Measurements from ENCODE around the gene LYAR.
"Not testable (repeated sequence)": the region's sequence is repeated elsewhere in the genome, so short reads cannot be mapped to it uniquely, and the experiment has no call there.

LYAR gene

DNA sequence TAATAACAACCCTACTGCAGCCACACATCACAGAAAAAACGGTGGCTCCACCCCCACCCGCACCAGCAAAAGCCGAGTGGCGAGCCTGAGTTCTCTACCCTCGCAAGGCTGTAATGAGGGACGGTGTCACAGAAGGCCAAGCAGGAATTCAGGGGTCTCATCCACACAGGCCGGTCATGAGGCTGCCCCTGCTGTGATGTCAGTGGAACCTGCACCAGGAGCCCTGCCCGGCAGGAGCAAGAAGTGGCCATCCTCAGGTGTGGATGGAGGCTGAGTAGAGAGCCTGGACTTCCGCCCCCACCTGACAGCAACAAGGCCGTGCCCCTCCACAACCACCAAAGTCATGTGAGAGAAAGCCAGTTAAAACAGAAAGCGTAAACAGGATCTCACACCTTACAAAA is 20.6 kb downstream of the LYAR start:
- in situ Hi-C loops (cut with MboI; ENCODE audit: low sequenced_read_pairs) = no loop called here

DNA sequence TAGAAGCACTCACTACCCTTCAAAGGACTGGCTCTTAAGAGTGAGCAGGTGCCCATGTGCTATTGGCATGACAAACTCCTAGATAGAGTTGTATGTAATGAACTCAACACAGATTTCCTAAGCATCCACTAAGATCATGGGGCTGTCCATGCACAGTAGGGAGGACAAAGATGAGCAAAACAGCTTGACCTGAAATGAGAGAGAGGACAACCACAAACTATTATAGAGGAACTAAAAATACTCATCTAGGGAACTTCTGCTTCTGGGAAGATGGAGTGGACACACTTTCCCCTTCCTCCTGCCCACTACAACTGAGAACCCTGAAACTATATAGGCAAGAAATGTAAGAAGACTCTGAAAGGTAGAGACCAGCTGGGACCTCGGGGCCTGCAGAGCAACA is 21.2 kb downstream of the LYAR start:
- in situ Hi-C loops (cut with MboI; ENCODE audit: low sequenced_read_pairs) = no loop called here

DNA sequence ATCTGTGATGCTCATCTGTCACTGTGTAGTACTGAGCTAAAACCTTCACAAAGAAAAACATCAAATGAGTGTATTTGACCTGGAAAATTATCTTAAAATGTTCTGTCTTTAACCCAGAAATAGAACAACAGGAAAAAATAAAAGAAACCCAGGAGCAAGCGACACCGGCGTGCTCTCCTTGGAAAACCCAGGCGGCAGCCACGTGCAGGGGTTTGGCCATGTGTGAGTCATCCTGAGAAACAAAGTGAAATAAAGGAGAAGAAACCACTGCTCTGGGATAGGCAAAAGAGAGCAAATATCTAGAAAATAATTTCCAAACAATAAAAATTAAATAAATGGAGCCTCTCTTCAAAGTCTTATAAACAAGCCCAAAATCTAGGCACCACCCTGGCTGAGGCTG is 22.0 kb downstream of the LYAR start:
- in situ Hi-C loops (cut with MboI; ENCODE audit: low sequenced_read_pairs) = no loop called here

DNA sequence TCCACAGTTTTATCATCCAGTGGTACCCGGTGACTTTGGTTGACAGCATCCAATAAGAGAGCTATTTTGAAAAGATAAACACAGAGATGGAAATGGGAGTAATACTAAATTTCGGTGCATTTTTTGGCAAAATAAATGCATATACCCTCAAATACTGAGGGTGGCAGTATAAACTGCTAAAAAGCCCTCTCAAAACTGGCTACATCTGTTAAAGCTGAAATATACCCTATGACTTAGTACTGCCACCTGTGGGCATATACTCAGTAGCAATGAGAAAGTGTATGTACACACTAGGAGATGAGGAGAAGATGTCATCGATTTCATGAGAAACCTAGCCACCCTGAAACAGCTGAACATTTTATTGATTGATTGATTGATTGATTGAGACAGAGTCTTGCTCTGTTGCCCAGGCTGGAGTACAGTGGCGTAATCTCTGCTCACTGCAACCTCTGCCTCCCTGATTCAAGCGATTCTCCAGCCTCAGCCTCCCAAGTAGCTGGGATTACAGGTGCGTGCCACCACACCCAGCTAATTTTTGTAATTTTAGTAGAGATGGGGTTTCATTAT is 29.7 kb downstream of the LYAR start:
- in situ Hi-C loops (cut with MboI; ENCODE audit: low sequenced_read_pairs) = no loop called here

DNA sequence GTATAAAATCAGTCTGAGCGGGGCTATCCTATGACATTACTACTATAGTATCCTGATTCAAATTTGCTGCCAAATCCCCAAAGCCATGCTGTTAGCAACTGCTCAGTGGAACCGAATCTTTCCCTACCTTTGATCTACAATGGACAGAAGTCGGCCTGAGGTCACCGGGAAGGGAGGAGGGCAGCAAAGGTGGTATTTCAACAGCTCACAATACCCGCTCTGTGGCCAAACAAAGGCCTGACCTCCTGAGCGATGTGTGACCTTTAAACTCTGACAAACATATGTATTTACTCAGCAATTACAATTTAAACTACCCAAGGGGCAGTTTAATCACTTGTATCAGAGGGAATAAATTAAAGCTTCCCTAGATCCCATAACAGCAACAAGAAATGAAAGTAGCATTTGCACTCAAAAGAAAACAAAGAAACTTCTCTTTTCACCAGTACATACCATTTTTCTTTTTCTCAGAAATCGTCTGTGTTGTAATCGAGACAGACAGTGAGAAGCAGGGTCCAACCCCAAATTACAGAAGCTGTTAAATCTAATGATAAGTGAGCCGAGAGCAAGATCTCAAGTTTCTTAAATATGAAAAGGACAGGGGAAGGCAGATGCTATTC is 30.4 kb downstream of the LYAR start:
- in situ Hi-C loops (cut with MboI; ENCODE audit: low sequenced_read_pairs) = no loop called here

DNA sequence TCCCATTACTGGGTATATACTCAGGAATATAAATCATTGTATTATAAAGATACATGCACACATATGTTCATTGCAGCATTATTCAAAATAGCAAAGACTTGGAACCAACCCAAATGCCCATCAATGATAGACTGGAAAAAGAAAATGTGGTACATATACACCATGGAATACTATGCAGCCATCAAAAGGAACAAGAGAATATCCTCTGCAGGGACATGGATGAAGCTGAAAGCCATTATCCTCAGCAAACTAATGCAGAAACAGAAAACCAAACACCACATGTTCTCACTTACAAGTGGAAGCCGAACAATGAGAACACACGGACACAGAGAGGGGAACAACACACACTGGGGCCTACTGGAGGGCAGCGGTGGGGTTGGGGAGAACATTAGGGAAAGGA is 32.2 kb downstream of the LYAR start:
- in situ Hi-C loops (cut with MboI; ENCODE audit: low sequenced_read_pairs) = not testable (repeated sequence)

DNA sequence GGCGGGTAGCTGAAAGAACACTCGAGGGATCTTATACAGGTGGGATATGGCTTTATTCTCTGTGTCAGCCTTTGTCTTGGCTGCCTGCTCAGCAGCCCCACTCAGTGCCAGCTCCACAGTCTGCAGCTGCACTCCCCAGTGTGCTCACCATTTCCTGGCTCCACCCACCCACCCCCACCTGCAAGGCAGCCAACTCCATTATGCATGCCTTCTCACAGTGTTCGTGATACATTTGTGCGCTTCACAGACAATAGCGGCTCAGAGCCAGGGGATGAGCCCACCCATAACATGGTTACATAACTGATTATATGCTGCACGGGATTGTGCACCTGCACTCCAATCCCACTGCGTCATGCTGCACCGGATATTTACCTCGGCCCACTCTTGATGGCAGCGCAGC is 33.2 kb downstream of the LYAR start:
- in situ Hi-C loops (cut with MboI; ENCODE audit: low sequenced_read_pairs) = no loop called here

DNA sequence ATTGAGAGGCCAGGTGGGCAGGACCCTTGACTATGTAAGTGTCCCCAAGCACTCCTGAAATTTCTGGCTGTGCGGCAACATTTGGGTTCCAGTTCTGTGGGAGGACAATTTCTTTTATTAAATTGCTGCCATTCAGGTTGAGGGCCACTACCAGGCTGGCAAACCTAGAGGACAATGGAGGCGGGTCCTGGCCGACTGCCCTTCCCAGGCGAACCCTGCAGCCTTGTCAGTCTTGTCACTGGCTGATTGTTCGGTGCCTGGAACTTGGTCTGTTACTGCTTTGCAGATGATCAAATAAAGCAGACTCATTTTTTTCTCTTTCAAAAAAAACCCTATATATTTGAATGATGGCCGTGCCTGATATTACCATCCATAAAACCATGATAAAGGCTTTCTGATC is 35.3 kb downstream of the LYAR start:
- in situ Hi-C loops (cut with MboI; ENCODE audit: low sequenced_read_pairs) = no loop called here

DNA sequence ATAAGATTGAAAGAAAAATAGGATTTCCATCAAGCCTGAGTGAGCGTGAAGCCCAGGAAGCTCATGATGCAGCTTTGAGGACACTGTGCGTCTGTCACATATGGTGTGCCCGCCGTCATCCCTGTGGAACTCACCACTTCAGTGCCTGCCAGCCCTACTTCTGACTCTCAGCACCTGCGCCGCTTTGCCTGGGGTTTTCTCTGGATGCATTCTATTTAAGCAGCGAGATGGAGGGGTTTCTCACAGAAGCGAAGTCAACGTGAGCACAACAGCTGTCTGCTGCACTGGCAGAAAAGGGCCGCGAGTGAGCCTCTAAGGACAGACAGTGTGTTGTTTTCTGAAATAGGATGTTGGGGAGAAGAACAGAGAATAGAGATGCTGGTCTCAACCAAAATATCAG is 35.8 kb downstream of the LYAR start:
- in situ Hi-C loops (cut with MboI; ENCODE audit: low sequenced_read_pairs) = no loop called here

DNA sequence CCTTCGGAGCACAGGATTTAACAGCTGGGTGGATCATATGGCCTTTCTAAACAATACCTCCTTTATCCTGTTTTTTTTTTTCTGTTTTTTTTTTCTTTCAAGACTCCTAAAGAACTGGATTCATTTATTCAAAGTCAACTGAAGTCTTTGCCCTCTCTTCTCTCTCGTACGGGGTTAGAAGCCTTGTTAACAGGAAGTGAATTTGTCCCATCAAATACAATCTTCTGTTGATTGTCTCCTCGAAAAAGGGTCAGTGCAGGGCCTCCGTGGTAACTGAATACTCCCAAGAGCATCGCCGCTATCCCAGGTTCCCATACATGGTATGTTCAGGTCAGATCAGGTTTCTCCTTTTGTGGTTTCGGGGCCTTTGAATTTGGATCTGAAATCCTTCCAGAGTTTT is 40.1 kb downstream of the LYAR start:
- in situ Hi-C loops (cut with MboI; ENCODE audit: low sequenced_read_pairs) = no loop called here

DNA sequence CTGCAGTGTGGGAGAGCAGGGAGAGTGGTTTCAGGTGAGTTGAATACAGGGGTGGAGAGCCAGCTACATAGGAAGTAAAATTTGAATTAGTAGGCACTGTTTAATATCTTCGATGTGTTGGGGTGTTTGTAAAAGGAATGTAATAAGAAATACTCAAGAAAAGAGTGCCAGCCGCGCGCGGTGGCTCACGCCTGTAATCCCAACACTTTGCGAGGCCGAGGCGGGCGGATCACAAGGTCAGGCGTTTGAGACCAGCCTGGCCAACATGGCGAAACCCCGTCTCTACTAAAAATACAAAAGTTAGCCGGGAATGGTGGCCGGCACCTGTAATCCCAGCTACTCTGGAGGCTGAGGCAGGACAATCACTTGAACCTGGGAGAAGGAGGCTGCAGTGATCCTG is 40.6 kb downstream of the LYAR start:
- in situ Hi-C loops (cut with MboI; ENCODE audit: low sequenced_read_pairs) = not testable (repeated sequence)

DNA sequence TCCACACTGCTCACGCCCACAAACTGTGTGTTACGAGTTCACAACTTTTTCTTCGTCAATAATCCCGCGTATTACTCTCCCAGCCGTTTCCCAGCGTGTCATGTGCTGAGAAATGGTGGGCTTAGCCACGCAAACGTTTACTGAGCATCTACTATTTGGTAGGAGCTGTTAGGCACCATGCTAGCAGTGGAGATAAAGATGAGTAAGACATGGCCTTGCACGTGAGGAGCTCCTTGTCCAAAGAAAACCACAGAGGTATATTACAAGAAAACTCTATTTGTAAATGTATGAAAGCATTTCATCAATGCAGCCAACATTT is 41.1 kb downstream of the LYAR start:
- in situ Hi-C loops (cut with MboI; ENCODE audit: low sequenced_read_pairs) = no loop called here

DNA sequence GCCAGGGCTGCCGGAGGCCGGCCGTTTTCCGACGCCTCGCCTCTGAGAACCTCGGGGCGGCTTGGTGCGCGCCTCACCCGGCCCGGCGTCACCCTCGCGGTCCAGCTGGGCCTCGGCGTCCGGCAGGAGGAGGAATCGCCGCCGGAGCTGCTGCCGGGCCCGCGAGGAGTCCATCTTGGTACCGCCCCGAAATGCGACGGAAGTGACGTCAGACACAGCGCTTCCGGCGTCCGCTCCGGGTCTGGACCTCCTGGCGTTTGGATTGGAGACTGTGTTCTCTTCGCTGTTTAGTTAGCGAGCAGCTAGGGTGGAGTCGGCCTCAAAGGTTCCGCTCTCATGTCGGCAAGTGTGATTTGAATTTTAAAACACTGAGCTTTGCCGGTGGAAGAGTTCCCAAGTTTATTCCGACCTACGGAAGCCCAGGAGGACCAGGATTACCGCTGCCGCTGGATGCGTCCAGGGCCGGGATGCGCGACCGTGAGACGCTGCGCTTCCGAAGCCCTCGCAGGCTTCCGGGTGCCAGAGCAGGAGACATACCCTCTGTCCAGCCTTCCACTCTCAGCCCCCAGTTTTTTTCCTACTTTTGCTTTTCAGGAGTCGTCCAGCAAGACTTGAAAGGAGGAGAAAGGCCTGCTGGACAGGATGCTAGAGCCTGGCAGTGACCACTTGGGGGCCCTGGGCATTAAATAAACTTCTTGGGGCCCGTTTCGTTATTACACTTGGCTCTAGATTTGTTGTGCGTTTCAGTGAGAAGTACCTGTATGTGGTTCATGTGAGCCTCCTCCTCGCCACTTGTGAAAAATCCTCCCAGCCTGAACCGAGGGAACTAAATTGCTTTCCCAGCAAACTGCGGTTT is 41.7 kb downstream of the LYAR start, which contains the start of gene TMEM128:
Gene TMEM128 (minus strand): TSS at position 195 of the 856 bp plus-strand sequence. CDS start 21 bp downstream, at position 174.
- in situ Hi-C loops (cut with MboI; ENCODE audit: low sequenced_read_pairs) = no loop called here

DNA sequence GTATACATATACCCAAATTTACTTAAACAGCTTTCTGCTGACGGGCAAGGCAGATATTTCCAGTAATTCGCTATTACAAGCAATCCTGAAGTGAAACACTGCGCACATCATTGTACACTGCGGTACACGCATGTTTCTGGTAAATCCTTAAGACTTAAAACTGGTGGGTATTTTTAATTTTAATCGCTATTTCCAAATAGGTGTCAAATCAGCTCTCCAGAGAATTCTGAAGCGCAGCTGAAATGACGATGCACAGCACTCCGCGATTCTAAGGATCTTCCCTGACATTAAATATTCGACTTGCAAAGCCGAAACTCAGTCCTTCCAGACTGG is 42.3 kb downstream of the LYAR start:
- in situ Hi-C loops (cut with MboI; ENCODE audit: low sequenced_read_pairs) = no loop called here

DNA sequence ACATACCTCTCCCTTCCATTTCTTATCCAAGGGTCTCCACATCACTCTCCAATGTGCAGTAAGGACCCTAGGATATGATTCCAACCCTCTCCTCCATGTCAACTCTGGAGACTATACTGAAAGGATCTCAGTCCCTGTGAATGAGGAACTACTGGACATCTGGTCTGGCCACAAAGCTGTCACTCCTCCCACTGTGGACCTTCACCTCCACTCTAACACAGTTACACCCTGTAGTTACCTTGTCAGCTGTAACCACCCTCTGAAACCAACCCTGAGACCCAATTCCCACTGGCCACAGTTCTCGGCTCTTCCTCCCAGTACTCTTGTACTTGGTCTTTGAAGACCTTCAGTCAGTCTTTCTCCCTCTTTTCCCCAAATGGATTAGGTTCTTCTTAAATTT is 44.8 kb downstream of the LYAR start:
- in situ Hi-C loops (cut with MboI; ENCODE audit: low sequenced_read_pairs) = no loop called here

DNA sequence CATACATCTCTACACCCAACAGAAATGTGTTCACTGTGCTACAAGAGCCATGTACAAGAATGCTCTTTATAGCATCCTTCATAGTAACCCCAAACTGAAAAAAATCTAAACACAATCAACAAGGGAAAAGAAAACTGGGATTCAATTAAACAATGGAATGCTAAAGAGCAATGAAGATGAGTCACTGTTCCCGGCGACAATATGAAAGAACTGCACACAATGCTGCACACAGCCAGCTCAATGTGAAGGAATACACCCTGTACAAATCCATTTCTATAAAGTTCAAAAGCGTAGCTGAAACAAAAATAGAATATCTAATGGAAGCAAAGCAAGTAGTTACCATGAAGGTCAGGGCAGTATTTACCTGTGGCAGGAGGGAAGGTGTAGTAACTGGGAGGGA is 50.4 kb downstream of the LYAR start:
- in situ Hi-C loops (cut with MboI; ENCODE audit: low sequenced_read_pairs) = not testable (repeated sequence)

DNA sequence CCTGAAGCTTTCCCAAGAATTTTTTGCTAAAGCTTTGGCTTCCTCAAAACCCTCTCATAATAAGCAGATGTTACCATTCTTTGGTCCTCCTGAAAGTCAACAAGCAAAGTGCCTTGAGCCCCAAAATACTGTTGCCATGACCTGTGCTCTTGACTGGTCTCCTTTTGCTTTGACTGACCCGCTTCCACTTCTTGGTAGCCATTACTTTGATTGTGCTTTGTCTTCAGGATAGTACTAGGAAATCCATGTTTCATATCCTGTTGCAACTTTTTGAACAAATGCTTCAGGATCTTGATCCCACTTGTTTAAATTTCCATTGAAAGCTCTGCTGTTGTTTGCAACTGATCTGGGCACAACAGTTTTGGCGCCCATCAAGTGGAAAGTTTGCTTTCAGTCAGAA is 56.3 kb downstream of the LYAR start:
- in situ Hi-C loops (cut with MboI; ENCODE audit: low sequenced_read_pairs) = no loop called here

DNA sequence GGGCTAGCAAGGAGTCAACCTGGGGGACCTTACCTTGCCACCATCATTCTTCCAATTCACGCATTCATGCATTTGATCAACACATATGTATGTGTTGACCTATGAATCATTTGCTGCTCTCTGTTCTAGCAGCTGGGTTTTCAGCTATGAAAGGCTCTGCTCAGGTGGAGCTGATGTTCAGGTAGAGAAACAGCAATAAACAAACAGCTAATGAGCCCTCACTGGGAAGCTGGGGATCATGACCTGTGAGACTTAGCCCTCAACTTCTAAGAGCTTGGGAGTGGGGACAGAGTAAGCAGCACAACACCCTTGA is 61.6 kb downstream of the LYAR start:
- in situ Hi-C loops (cut with MboI; ENCODE audit: low sequenced_read_pairs) = no loop called here

DNA sequence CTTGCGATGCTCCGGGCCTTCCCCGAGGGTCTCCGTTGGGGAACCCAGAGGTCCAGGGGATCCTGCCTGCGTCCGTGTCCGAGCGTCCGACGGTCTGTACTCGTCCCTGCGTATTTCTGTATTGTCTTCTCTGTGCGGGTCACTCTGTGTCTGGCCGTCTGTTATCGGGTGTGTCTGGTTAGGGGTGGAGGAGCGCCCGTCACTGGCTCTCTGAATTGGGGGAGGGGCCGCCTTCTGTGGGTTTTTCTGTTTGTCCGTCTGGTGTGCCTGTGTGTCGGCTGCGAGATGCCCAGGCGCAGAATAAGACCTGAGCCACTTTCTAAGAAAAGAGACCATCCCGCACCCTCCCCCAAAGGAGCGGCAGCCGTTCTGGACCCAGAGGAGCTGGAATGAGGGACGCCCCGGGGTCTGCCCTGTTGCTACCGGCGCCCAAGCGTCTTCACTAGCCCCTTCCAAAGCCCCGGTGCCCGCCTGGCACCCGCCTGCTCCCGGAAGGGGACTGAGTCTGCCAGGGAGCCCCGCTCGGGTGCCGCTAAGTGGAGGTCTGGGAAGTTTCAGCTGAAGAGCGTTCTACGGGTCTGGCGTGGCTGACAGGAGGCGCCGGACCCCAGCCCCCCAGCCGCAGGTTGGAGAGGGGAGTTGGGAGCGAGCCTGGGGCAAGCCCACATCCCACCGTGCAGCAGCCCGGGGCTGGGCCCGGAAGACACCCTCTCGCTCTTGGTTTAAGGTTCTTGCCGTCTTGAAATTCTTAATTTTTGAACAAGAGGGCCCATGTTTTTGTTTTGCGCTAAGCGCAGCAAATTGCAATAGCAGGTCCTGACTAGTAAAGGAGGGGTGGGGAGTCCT is 62.2 kb downstream of the LYAR start:
- in situ Hi-C loops (cut with MboI; ENCODE audit: low sequenced_read_pairs) = no loop called here

DNA sequence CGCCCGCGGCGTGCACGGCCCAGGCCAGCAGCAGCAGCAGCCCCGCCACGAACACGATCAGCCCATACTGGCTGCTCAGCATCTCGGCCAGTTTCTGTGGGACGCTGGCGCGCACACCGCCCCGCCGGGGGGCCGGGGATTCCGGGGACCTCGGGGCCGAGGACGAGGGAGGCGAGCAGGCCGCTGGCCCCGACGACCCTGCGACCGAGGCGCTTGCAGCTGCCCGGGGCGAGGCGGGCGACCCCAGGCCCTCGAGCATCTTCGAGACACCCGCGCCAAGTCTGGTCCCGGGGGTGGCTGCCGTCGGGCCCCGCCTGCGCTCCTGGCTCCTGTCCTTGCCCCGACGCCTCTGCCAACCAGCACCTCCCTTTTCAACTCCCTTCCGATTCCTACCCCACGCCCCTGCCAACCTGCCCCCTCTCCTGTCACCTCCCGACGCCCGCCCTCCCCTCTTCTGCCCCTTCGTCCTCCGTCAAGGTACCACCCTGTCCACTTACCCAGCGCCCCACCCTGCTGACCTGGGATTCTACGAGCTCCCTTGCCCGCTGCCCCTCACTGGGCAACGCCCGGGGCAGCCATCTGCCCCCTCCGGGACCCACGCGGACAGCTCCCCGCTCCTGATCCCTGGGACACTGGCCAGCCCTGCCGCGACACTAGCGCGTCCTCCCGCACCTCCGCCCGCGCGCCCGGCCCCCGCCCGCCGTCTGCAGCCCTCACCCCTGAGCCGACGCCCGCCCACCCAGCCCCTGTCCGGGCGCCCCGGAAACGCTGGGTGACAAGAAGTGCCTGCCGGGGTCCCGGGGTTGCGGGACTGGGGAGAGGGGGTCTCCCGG is 63.1 kb downstream of the LYAR start, which contains the start of gene OTOP1:
Gene OTOP1 (minus strand): TSS at position 324 of the 833 bp plus-strand sequence. CDS start 65 bp downstream, at position 259.
- in situ Hi-C loops (cut with MboI; ENCODE audit: low sequenced_read_pairs) = no loop called here

Data from HL-60/S4 (cell line).